Subcutaneous adipose tissue (tissue), 4 donors: ENCODE results near the gene VWA8. TPM values are rescaled to one million over a fixed set of nuclear protein-coding genes. Genes with fewer than 3 reads are reported as not detected.

Source experiments
- total RNA-seq, 4 donors: library from RNA; depleted of rRNA; stranded (reverse); fragments of >200 nt; gene quantifications; one replicate each; pipeline ENCODE4 v1.1.0, GENCODE V29; 2016
- TF ChIP-seq, protein P1 (sequence below): fragments of 450-650 bp; IDR thresholded peaks from one replicate; pipeline ENCODE4 v1.5.1; 2016; ENCODE audit warnings: low read depth, mild to moderate bottlenecking, control low read depth, antibody characterized with exemption, moderate library complexity

The VWA8 gene
- total RNA-seq, 4 donors from 2014 or later: 18.1 to 28.3 (median 20.3) TPM

DNA sequence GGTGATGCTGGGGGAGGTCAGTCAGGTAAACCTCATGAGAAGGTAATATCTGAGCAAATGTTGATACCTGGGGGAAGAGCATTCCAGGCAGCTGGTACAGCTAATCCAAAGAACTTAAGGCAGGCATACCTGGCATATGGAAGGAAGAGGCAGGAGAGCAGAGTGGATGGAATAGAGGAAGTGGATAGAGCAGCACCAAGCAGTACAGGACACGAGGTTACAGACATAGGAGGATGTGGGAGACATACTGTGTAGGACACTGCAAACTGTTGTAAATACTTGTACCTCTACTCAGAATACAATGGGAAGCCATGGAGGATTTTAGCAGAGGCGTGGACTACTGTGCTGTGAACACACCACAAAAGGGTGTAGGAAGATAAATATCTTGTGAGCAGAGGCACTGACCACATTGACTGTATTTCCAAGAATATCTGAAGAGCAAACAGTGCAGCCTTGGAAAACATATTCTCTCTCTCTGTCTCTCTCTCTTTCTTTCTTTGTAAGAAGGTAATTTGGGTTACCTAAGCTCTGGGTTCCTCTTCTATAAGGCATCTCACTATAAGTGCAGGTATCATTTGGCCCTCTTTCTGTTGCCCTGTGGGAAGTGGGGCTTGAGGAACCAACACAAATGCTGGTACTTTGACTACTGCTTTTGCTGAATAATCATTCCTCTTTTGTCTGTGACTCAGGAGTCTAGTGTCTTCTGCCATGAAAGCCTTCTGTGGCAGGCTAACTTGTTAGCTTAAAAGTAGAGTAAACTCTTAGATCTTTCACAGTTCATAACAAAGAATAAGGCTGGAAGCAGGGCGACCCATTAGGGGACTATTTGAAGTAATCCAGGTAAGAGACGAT, 238.0 kb downstream of the VWA8 start:
- TF ChIP-seq, protein P1, sequence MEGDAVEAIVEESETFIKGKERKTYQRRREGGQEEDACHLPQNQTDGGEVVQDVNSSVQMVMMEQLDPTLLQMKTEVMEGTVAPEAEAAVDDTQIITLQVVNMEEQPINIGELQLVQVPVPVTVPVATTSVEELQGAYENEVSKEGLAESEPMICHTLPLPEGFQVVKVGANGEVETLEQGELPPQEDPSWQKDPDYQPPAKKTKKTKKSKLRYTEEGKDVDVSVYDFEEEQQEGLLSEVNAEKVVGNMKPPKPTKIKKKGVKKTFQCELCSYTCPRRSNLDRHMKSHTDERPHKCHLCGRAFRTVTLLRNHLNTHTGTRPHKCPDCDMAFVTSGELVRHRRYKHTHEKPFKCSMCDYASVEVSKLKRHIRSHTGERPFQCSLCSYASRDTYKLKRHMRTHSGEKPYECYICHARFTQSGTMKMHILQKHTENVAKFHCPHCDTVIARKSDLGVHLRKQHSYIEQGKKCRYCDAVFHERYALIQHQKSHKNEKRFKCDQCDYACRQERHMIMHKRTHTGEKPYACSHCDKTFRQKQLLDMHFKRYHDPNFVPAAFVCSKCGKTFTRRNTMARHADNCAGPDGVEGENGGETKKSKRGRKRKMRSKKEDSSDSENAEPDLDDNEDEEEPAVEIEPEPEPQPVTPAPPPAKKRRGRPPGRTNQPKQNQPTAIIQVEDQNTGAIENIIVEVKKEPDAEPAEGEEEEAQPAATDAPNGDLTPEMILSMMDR: no peak

DNA sequence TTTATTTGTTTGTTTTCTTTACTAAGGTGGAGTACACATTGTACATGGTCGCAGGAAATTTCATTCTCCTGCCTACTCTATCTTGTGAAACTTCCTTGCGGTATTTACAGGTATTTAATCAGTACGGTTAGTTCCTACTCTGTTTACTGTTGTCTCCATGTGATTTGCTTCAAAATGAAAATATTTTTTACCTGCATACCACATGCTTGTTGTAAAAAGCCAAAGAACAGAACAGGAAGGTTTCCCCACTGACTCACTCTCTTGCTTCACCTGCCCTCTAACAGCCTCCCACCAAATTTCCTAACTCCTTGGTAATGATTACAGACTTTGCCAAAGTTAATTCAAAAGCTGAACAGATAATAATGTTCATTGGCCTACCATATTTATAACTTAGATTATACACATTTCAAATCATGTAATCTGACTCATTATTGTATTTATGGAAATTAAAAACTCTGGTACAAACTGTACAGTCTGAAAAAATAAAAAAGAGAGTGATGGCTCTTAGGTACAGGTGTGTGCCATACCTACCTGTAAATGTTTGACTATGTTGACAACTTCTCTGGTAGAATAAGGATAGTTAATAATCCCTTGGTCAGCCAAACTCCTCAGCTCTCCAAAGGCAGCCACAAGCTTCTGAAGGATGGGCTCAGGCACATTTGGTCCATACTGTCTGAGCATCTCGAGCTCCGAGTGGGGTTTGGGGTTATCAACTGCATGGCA, 239.9 kb downstream of the VWA8 start:
- TF ChIP-seq, protein P1: no peak

DNA sequence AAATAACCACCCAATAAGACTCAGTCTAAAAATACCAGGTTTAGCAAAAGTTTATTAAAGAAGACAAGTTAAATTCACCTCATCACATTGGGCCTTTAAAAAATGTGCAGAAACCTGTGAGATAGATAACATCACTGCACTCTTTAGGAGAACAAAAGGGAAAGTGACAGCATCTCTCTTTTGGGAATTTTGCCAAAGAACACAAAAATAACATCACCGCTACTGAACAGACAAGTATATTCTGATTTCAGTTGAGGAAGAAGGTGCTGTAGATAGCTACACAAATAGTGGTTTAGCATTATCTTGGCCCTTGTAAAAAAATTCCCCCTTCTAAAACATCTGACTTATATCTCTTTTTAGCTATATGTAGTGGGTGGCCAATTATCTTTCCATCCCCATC, 244.7 kb downstream of the VWA8 start:
- TF ChIP-seq, protein P1: no peak

DNA sequence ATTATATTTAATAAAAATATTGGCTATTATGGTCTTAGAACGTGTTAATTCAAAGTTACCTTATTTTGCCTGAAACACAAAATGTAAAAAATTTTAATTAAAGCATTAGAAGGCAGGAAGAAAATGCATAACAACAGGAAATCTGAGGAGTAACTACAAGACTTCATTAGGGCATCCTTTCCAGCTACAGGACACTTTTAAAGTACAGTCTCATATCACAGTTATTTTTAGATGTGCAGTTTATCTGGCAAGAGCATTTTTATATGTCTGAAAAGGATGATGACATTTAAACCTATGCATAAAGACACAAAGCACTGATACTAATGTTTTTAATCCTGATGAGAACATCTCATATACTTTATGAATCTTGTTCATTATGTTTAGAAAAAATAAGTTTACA, 247.5 kb downstream of the VWA8 start:
- TF ChIP-seq, protein P1: no peak

DNA sequence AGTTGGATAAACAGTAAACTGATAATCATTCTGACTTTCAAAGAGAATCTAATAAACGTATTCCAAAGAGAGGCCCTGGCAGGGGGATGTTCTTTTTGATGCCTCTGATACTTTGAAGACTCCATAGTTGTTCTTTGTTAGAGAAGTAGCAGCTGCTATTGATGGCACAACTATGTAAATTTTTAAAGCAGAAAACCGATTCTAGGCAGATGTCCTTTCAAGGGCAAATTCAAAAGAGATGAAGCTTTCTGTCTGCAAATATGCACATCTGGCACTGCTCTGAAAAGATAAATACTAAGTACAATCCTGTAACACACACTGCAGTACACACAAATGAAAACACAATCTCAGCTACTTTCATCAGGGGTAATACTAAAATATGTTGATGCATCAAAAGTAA, 250.1 kb downstream of the VWA8 start:
- TF ChIP-seq, protein P1: no peak

DNA sequence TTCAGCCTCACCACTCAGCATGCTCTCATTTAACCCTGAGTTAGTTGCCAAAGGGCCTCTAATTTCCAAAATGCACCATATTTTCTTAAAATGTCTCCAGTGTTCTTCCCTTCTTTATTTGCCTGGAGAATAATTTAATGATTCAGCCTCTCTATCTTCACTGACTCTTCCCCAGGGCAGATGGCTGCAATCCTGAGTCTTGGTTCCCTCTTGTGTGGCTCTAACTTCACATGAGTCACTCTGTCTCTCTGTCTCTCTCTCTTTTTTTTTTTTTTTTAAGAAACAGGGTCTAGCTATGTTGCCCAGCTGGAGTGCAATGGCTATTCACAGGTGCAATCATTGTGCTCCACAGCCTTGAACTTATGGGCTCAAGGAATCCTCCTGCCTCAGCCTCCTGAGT, 251.4 kb downstream of the VWA8 start:
- TF ChIP-seq, protein P1: no peak

DNA sequence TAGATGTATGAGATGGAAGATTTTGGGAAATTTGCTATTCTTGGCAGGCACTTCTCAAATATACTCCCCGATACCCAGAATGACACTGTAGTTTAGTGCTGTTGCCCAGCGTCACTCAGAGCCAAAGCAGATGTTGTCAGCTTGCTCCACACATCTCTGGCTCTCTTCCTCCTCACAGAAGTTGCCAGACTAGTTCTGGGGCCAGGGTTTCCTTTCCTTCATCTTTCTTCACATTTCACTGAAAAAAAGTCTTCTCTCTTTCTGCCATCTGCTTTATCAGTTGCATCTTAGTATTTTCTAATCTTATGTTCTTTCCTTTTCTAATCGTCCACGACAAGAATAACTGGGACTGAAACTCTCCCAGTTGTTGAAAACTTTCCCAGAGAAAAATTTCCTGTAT, 252.2 kb downstream of the VWA8 start:
- TF ChIP-seq, protein P1: no peak
